ENCODE data around the gene MAPRE3. TPM values are rescaled to one million over a fixed set of nuclear protein-coding genes. Genes with fewer than 3 reads are reported as not detected.

Gene MAPRE3
- total and polyA plus RNA-seq, 2 donors (not counting 3 experiments of a cell fraction or from before 2014, with no cell fraction given) = 4.4 to 6.1 TPM

DNA sequence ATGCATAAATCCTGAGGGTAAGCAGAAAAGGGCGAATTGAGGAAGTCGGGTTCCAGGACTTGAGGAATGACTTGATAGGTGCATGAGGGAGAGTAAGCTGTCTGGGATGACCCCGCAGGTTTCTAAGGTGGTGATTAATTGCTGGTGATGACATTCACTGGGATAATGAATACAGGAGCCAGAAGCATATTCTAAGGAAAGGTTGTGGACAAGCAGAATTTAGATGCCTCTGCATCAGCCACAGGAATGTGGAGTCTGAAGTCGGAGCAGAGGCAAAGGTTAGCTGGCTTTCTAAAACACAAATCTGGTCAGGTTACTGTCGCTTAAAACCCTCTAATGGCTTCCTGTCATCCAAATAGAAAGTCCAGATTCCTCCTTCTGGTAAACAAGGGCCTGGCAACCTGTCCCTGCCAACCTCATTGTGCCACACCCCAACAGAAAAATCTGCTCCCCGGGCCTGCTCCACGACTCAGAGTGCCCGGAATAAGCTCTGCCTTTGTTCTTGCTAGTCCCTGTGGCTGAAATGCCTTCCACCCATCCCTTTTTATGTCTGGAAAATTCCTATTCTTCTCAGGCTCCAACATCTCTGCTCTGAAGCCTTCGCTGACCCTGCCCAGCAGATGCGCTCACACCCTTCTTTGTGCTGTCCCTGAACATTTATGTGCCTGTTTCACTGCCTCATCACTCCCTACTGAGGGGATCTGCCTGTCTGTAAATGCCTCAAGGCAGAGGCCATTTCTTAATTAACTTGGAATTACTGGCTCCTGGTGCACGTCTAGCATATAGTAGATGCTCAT is 51.0 kb downstream of the MAPRE3 start:
- TF ChIP-seq POLR2AphosphoS5 (IDR thresholded peaks at IDR 0.05; ENCODE audit: insufficient read depth, low read depth, low read length) = no peak
- no peak for TF ChIP-seq GATA2 (IDR thresholded peaks at IDR 0.05; ENCODE audit: insufficient read depth, insufficient read length, low read depth, low read length)
- TF ChIP-seq JUN (IDR thresholded peaks at IDR 0.05; ENCODE audit: borderline replicate concordance, insufficient read depth, insufficient read length, low read depth) = no peak
- TF ChIP-seq, protein P1, sequence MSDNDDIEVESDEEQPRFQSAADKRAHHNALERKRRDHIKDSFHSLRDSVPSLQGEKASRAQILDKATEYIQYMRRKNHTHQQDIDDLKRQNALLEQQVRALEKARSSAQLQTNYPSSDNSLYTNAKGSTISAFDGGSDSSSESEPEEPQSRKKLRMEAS (IDR thresholded peaks at IDR 0.05; ENCODE audit: insufficient read depth, insufficient read length) = no peak
- TF ChIP-seq, protein P2, sequence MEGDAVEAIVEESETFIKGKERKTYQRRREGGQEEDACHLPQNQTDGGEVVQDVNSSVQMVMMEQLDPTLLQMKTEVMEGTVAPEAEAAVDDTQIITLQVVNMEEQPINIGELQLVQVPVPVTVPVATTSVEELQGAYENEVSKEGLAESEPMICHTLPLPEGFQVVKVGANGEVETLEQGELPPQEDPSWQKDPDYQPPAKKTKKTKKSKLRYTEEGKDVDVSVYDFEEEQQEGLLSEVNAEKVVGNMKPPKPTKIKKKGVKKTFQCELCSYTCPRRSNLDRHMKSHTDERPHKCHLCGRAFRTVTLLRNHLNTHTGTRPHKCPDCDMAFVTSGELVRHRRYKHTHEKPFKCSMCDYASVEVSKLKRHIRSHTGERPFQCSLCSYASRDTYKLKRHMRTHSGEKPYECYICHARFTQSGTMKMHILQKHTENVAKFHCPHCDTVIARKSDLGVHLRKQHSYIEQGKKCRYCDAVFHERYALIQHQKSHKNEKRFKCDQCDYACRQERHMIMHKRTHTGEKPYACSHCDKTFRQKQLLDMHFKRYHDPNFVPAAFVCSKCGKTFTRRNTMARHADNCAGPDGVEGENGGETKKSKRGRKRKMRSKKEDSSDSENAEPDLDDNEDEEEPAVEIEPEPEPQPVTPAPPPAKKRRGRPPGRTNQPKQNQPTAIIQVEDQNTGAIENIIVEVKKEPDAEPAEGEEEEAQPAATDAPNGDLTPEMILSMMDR (IDR thresholded peaks at IDR 0.05; ENCODE audit: extremely low read depth in 1 of 2, insufficient read depth in 1 of 2, low read depth in 1 of 2, low read length in 2 of 2) = no peak
- no peak for TF ChIP-seq POLR2A (IDR thresholded peaks at IDR 0.05; ENCODE audit: low read depth, low read length)
- no peak for TF ChIP-seq EZH2 (IDR thresholded peaks at IDR 0.05; ENCODE audit: borderline replicate concordance, low read depth, low read length, severe bottlenecking)
- FAIRE-seq (no peak), DNase-seq (ENCODE audit: low read depth, low spot score) (no peak)
- H4K20me1 ChIP-seq (replicated peaks; ENCODE audit: control insufficient read depth, extremely low read depth, insufficient read depth, low read length) = no peaks in the 10 kb centered on the region
- POLR2A ChIA-PET = no interaction called here
- no peak overlapping the region for H3K9ac ChIP-seq (replicated peaks; ENCODE audit: extremely low read depth, insufficient read depth, low read length)
- H3K36me3 ChIP-seq (ENCODE audit: control insufficient read depth in 2 of 2, extremely low read depth in 1 of 2, insufficient read depth in 2 of 2, low read length in 2 of 2) = peaks cover 0 to 10% of the 10 kb centered on the region in 2 experiments
- no peak overlapping the region for H3K4me2 ChIP-seq (ENCODE audit: insufficient read depth, low read length)
- dilution Hi-C loops (cut with MboI; ENCODE audit: extremely low pct_ligation_motif_present, low sequenced_read_pairs) = no loop called here
- H2AFZ ChIP-seq (ENCODE audit: low read depth, low read length) = no peak overlapping the region
- CTCF ChIA-PET = interaction anchor here (0.7 to 1.2 kb wide), 3 partner anchors 60 to 175 kb away, joined by 3 to 4 read pairs (median 3); no protein-coding TSS in a partner anchor
- H3K9me3 ChIP-seq (replicated peaks; ENCODE audit: control insufficient read depth, insufficient read depth, low read length) = no peaks in the 10 kb centered on the region
- BruUV-seq (replicated peaks) = no TSS peak
- H3K79me2 ChIP-seq (ENCODE audit: control insufficient read depth, insufficient read depth, low read length) = no peaks in the 10 kb centered on the region
- intact Hi-C loops (cut with micrococcal nuclease) = no loop called here
- H3K9me1 ChIP-seq (replicated peaks; ENCODE audit: control insufficient read depth, extremely low read depth, insufficient read depth, low read length) = no peaks in the 10 kb centered on the region
- no peaks in the 10 kb centered on the region for H3K27me3 ChIP-seq (ENCODE audit: control insufficient read depth in 2 of 2, insufficient read depth in 2 of 2, low read length in 2 of 2)
- H3K27ac ChIP-seq (ENCODE audit: insufficient read depth, low read depth, low read length) = no peak overlapping the region
- H3K4me3 ChIP-seq (replicated peaks in 1 of 3; ENCODE audit: insufficient read depth in 1 of 3, low read depth in 1 of 3, low read length in 3 of 3) = no peak overlapping the region
- H3K4me1 ChIP-seq (ENCODE audit: control insufficient read depth, extremely low read depth, insufficient read depth, low read length) = peaks cover 3% of the 10 kb centered on the region

Measured in endothelial cell of umbilical vein (primary cell).